Stomach (tissue), 4 donors: ENCODE measurements around the gene MAGI2.

Experiments
- CTCF ChIP-seq, 7 experiments: fragments of 450-650 bp in 4 of 7; fragments of 200-600 bp in 3 of 7; sonication (generic) in 3 of 7; IDR thresholded peaks; one replicate each; pipeline ENCODE4 v1.5.1; 2016 to 2019; ENCODE audit warnings: antibody characterized with exemption in 7 of 7, control low read depth in 2 of 7, mild to moderate bottlenecking in 1 of 7
- POLR2A ChIP-seq, 4 donors: fragments of 450-650 bp; IDR thresholded peaks; one replicate each; pipeline ENCODE4 v1.6.1; 2016; ENCODE audit warnings: antibody characterized with exemption in 4 of 4, control low read depth in 2 of 4, mild to moderate bottlenecking in 1 of 4, moderate library complexity in 1 of 4
- POLR2AphosphoS5 ChIP-seq, 3 donors: sonication (generic); formaldehyde crosslinking; IDR thresholded peaks; one replicate each; pipeline ENCODE4 v1.6.1; 2016; ENCODE audit warnings: antibody characterized with exemption in 3 of 3

- TF ChIP-seq CTCF (IDR thresholded peaks at IDR 0.05) (no peak), POLR2AphosphoS5 (IDR thresholded peaks at IDR 0.05) (no peak), POLR2A (IDR thresholded peaks at IDR 0.05) (no peak)
These were observed 757.6 kb downstream of the MAGI2 start for GRCh38 chr7:78695826-78696225.
